ENCODE data around the gene SMG7. TPM values are rescaled to one million over a fixed set of nuclear protein-coding genes. Genes with fewer than 3 reads are reported as not detected.

SMG7 gene
- total and polyA plus RNA-seq, 2 donors (not counting 3 experiments of a cell fraction or from before 2014, with no cell fraction given), result 25.4 to 47.1 TPM

GRCh38 chr1:183512450-183512849, 40.2 kb downstream of the SMG7 start:
- no peak for DNase-seq (ENCODE audit: low read depth, low spot score)
- peaks cover 28% of the 10 kb centered on the region for H3K79me2 ChIP-seq (ENCODE audit: control insufficient read depth, insufficient read depth, low read length)
- dilution Hi-C loops (cut with MboI; ENCODE audit: extremely low pct_ligation_motif_present, low sequenced_read_pairs), result no loop called here
- intact Hi-C loops (cut with micrococcal nuclease), result no loop called here
- POLR2A ChIA-PET, result no interaction called here
- TF ChIP-seq, protein P1, sequence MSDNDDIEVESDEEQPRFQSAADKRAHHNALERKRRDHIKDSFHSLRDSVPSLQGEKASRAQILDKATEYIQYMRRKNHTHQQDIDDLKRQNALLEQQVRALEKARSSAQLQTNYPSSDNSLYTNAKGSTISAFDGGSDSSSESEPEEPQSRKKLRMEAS (IDR thresholded peaks at IDR 0.05; ENCODE audit: insufficient read depth, insufficient read length), result no peak
- TF ChIP-seq POLR2AphosphoS5 (IDR thresholded peaks at IDR 0.05; ENCODE audit: insufficient read depth, low read depth, low read length) (no peak), POLR2A (IDR thresholded peaks at IDR 0.05; ENCODE audit: low read depth, low read length) (no peak), EZH2 (IDR thresholded peaks at IDR 0.05; ENCODE audit: borderline replicate concordance, low read depth, low read length, severe bottlenecking) (no peak), MYC (IDR thresholded peaks at IDR 0.05; ENCODE audit: low read depth, low read length) (no peak), CTCF (IDR thresholded peaks at IDR 0.05; ENCODE audit: extremely low read depth in 1 of 2, insufficient read depth in 1 of 2, low read depth in 1 of 2, low read length in 2 of 2) (no peak)
- no peaks in the 10 kb centered on the region for H3K9me3 ChIP-seq (replicated peaks; ENCODE audit: control insufficient read depth, insufficient read depth, low read length)
- FAIRE-seq, result no peak
- H3K9me1 ChIP-seq (replicated peaks; ENCODE audit: control insufficient read depth, extremely low read depth, insufficient read depth, low read length), result no peaks in the 10 kb centered on the region
- H3K9ac ChIP-seq (replicated peaks; ENCODE audit: extremely low read depth, insufficient read depth, low read length), result no peak overlapping the region
- H3K27me3 ChIP-seq (ENCODE audit: control insufficient read depth in 2 of 2, insufficient read depth in 2 of 2, low read length in 2 of 2), result no peaks in the 10 kb centered on the region
- no peak overlapping the region for H3K27ac ChIP-seq (ENCODE audit: insufficient read depth, low read depth, low read length)
- CTCF ChIA-PET, result interaction anchor here (1.0 to 2.1 kb wide), 2 partner anchors 10 to 17 kb away, joined by 3 to 5 read pairs; no protein-coding TSS in a partner anchor
- H4K20me1 ChIP-seq (replicated peaks; ENCODE audit: control insufficient read depth, extremely low read depth, insufficient read depth, low read length), result peaks cover 2% of the 10 kb centered on the region
- no peak overlapping the region for H3K4me2 ChIP-seq (ENCODE audit: insufficient read depth, low read length)
- peaks cover 19% of the 10 kb centered on the region for H3K4me1 ChIP-seq (ENCODE audit: control insufficient read depth, extremely low read depth, insufficient read depth, low read length)
- H3K36me3 ChIP-seq (ENCODE audit: control insufficient read depth in 2 of 2, extremely low read depth in 1 of 2, insufficient read depth in 2 of 2, low read length in 2 of 2), result peaks cover 0 to 1% of the 10 kb centered on the region in 2 experiments
- no peak overlapping the region for H3K4me3 ChIP-seq (replicated peaks in 1 of 3; ENCODE audit: insufficient read depth in 1 of 3, low read depth in 1 of 3, low read length in 3 of 3)
- no TSS peak for BruUV-seq (replicated peaks)
- no peak overlapping the region for H2AFZ ChIP-seq (ENCODE audit: low read depth, low read length)
